Neural progenitor cell (in vitro differentiated cells): ENCODE data around the gene NMUR1. TPM values are rescaled to one million over a fixed set of nuclear protein-coding genes. Genes with fewer than 3 reads are reported as not detected.
"Not testable (repeated sequence)": the region's sequence is repeated elsewhere in the genome, so short reads cannot be mapped to it uniquely, and the experiment has no call there.

Experiments used
- DNase-seq: peaks from one replicate; pipeline ENCODE4 v3.0.0-alpha.2; 2016; ENCODE audit warnings: low spot score
- H2AFZ ChIP-seq: fragments of 200-600 bp; sonication (generic); replicated peaks from 2 replicates; pipeline ENCODE4 v1.6.1; 2016; ENCODE audit warnings: antibody characterized with exemption
- H3F3A ChIP-seq: fragments of 200-600 bp; sonication (generic); 2 replicates; pipeline ENCODE4 v1.6.1; 2016; ENCODE audit warnings: antibody characterized with exemption, low read depth
- H3K27ac ChIP-seq: fragments of 200-600 bp; sonication (generic); 2 replicates; pipeline ENCODE4 v1.5.1; 2016; ENCODE audit warnings: mild to moderate bottlenecking
- H3K27me3 ChIP-seq: fragments of 200-600 bp; sonication (generic); 2 replicates; pipeline ENCODE4 v1.6.1; 2016; ENCODE audit warnings: mild to moderate bottlenecking, moderate library complexity
- H3K36me3 ChIP-seq: fragments of 200-600 bp; sonication (generic); 2 replicates; pipeline ENCODE4 v1.5.1; 2016
- H3K4me1 ChIP-seq: fragments of 200-600 bp; sonication (generic); 2 replicates; pipeline ENCODE4 v1.6.1; 2016; ENCODE audit warnings: mixed run types
- H3K4me2 ChIP-seq: fragments of 200-600 bp; sonication (generic); 2 replicates; pipeline ENCODE4 v1.6.1; 2016
- H3K4me3 ChIP-seq: fragments of 200-600 bp; sonication (generic); 2 replicates; pipeline ENCODE4 v1.5.1; 2016
- H3K79me2 ChIP-seq: fragments of 200-600 bp; sonication (generic); 2 replicates; pipeline ENCODE4 v1.6.1; 2016; ENCODE audit warnings: low read depth
- H3K9ac ChIP-seq: fragments of 200-600 bp; sonication (generic); 2 replicates; pipeline ENCODE4 v1.6.1; 2016
- H3K9me3 ChIP-seq: fragments of 200-600 bp; sonication (generic); 2 replicates; pipeline ENCODE4 v1.5.1; 2016; ENCODE audit warnings: low read depth
- H4K20me1 ChIP-seq: fragments of 200-600 bp; sonication (generic); 2 replicates; pipeline ENCODE4 v1.6.1; 2016; ENCODE audit warnings: low read depth
- H3K27ac Mint-ChIP-seq: 3 replicates; pipeline ENCODE4 v1.8.0; 2021; ENCODE audit warnings: mixed read lengths
- H3K27me3 Mint-ChIP-seq: 2 replicates; pipeline ENCODE4 v1.8.0; 2022; ENCODE audit warnings: low read depth, mild to moderate bottlenecking, inconsistent platforms, moderate library complexity, mixed read lengths; ENCODE audit not compliant: insufficient read depth
- H3K36me3 Mint-ChIP-seq: 3 replicates; pipeline ENCODE4 v1.8.0; 2021; ENCODE audit warnings: mixed read lengths
- H3K4me1 Mint-ChIP-seq: 3 replicates; pipeline ENCODE4 v1.8.0; 2021; ENCODE audit warnings: mixed read lengths
- H3K4me3 Mint-ChIP-seq: 3 replicates; pipeline ENCODE4 v1.8.0; 2021; ENCODE audit warnings: mild to moderate bottlenecking, moderate library complexity, mixed read lengths
- H3K9me3 Mint-ChIP-seq: 3 replicates; pipeline ENCODE4 v1.8.0; 2020; ENCODE audit warnings: mixed read lengths
- EZH2 ChIP-seq: fragments of 200-600 bp; sonication (generic); IDR thresholded peaks from 2 replicates; pipeline ENCODE4 v1.6.1; 2017; ENCODE audit warnings: antibody characterized with exemption, mild to moderate bottlenecking, moderate library complexity
- EZH2phosphoT487 ChIP-seq: fragments of 200-600 bp; sonication (generic); IDR thresholded peaks from 2 replicates; pipeline ENCODE4 v1.6.1; 2017; ENCODE audit warnings: antibody characterized with exemption
- total RNA-seq: library from RNA; depleted of rRNA; stranded (reverse); fragments of >200 nt; gene quantifications from 2 replicates; pipeline ENCODE4 v1.2.3, GENCODE V29; 2015; ENCODE audit warnings: low replicate concordance
- TF ChIP-seq, protein P1 (sequence below): fragments of 200-600 bp; sonication (generic); IDR thresholded peaks from 2 replicates; pipeline ENCODE4 v1.5.1; 2017; ENCODE audit warnings: antibody characterized with exemption, mild to moderate bottlenecking

The NMUR1 gene, protein sequence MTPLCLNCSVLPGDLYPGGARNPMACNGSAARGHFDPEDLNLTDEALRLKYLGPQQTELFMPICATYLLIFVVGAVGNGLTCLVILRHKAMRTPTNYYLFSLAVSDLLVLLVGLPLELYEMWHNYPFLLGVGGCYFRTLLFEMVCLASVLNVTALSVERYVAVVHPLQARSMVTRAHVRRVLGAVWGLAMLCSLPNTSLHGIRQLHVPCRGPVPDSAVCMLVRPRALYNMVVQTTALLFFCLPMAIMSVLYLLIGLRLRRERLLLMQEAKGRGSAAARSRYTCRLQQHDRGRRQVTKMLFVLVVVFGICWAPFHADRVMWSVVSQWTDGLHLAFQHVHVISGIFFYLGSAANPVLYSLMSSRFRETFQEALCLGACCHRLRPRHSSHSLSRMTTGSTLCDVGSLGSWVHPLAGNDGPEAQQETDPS
- total RNA-seq: 0.52 and 0.56 TPM in 2 replicates

DNA sequence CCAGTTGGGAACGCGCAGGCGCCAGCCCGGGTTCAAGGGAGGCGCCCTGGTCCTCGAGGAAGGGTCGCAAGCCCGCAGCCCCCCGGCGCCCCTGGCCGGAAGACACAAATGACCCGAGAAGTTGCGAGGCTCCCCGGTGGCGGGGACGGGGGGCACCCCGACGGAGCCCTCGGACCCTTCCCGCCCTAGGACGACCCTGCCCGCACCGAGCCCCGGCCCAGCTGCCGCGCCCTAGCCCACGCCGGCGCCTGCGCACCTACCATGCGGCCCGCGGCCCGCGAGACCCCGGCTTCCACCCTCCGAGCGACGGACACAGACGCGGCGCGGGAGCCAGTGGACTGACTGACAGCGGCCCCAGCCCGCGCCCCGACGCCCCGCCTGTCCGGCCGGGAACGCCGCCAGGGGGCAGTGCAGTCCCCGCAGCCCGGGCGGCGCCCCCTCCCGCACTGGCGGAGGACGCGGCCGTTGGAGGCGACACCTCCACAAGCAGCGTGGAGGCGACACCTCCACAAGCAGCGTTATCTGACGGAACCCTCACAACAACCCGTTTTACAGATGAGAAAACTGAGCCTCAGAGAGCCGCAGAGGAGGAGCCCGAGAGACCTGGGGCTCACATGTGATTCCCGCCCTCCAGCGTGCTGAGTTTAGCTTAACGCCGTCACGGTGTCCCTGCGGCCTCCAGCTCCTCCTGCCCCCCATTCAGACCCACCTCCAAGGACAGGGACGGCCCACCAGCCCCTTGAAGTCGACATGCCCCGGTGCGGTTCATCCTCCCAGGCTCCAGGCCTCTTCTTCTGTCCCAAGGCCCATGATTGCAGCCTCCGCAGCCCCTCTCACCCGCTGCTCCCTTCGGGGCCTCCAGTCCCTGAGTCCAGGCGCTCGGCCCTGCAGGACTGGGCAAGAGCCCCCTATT, at the start of gene NMUR1:
TSS of gene NMUR1 (minus strand) at position 347 of the 913 bp plus-strand sequence. CDS start at position 263, 84 bp downstream.
- Mint-ChIP-seq H3K4me1 (peaks cover 20% of the 10 kb centered on the region), H3K4me3 (peak within 1 kb of the TSS; percentile 73), H3K27me3 (peaks cover 25% of the 10 kb centered on the region), H3K27ac (peak within 1 kb of the TSS; percentile 19), H3K9me3 (no peaks in the 10 kb centered on the region), H3K36me3 (no peaks in the 10 kb centered on the region)
- Histone ChIP-seq H3F3A (no peaks in the 10 kb centered on the region), H3K36me3 (no peaks in the 10 kb centered on the region), H3K9ac (no peak within 1 kb of the TSS), H2AFZ (peak within 1 kb of the TSS; percentile 96), H3K79me2 (no peaks in the 10 kb centered on the region), H3K4me2 (peak within 1 kb of the TSS; percentile 84), H3K4me3 (peak within 1 kb of the TSS; percentile 52), H3K9me3 (no peaks in the 10 kb centered on the region), H3K4me1 (peaks cover 8% of the 10 kb centered on the region), H4K20me1 (no peaks in the 10 kb centered on the region), H3K27me3 (peaks cover 31% of the 10 kb centered on the region), H3K27ac (no peak within 1 kb of the TSS)
- TF ChIP-seq EZH2phosphoT487 (peak; percentile 60), EZH2 (peak; percentile 72)
- TF ChIP-seq, protein P1, sequence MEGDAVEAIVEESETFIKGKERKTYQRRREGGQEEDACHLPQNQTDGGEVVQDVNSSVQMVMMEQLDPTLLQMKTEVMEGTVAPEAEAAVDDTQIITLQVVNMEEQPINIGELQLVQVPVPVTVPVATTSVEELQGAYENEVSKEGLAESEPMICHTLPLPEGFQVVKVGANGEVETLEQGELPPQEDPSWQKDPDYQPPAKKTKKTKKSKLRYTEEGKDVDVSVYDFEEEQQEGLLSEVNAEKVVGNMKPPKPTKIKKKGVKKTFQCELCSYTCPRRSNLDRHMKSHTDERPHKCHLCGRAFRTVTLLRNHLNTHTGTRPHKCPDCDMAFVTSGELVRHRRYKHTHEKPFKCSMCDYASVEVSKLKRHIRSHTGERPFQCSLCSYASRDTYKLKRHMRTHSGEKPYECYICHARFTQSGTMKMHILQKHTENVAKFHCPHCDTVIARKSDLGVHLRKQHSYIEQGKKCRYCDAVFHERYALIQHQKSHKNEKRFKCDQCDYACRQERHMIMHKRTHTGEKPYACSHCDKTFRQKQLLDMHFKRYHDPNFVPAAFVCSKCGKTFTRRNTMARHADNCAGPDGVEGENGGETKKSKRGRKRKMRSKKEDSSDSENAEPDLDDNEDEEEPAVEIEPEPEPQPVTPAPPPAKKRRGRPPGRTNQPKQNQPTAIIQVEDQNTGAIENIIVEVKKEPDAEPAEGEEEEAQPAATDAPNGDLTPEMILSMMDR: peak; percentile 91
- DNase-seq: peak; percentile 83

DNA sequence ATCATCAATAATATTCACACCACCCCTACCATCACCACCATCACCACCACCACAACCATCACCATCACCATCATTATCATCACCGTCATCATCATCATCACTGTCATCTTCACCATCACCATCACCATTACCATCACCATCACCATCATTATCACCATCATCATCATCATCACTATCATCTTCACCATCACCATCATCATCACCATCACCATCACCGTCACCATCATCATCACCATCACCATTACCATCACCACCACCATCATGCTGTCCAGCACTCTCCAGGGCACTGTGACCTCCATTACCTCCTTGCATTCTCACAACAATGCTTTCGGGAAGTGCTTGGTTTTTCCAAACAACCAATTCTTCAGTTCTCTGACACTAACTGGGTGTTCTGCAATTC, 49.3 kb upstream of the NMUR1 start:
- Histone ChIP-seq H3K36me3 (no peaks in the 10 kb centered on the region), H3K4me3 (no peak overlapping the region), H3K27me3 (no peaks in the 10 kb centered on the region), H3K9me3 (no peaks in the 10 kb centered on the region), H3K79me2 (no peaks in the 10 kb centered on the region), H3K4me2 (no peak overlapping the region), H4K20me1 (no peaks in the 10 kb centered on the region), H3K27ac (no peak overlapping the region), H2AFZ (no peak overlapping the region), H3F3A (peaks cover 23% of the 10 kb centered on the region), H3K4me1 (peaks cover 17% of the 10 kb centered on the region), H3K9ac (no peak overlapping the region)
- Mint-ChIP-seq H3K4me3 (peak overlapping the region; percentile 4), H3K27me3 (peaks cover 8% of the 10 kb centered on the region), H3K4me1 (peaks cover 30% of the 10 kb centered on the region), H3K9me3 (peaks cover 13% of the 10 kb centered on the region), H3K36me3 (peaks cover 4% of the 10 kb centered on the region), H3K27ac (peak overlapping the region; percentile 1)
- TF ChIP-seq EZH2phosphoT487 (no peak), EZH2 (no peak)
- TF ChIP-seq, protein P1: no peak
- DNase-seq: no peak

DNA sequence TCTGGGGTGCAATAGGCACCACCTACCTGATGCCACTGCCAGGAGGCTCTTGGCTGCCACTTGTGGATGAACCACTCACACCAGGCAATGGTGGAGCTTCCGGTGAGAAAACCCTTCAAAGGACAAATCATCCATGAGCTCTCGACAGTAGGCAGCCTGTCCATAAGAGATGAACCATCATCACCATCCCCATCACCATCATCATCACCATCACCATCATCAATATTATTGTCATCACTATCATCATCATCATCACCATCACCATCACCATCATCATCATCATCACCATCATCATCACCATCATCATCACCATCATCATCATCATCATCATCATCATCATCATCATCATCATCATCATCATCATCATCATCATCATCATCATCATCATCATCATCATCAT, 48.4 kb upstream of the NMUR1 start:
- not testable (repeated sequence) for H3K27ac ChIP-seq, H4K20me1 ChIP-seq, DNase-seq, H2AFZ ChIP-seq, H3K79me2 ChIP-seq, H3K36me3 ChIP-seq, H3K27me3 ChIP-seq, H3K27me3 Mint-ChIP-seq, H3K36me3 Mint-ChIP-seq, H3K4me3 ChIP-seq, H3K9me3 ChIP-seq, H3K27ac Mint-ChIP-seq, H3K4me2 ChIP-seq, H3K9ac ChIP-seq
- Histone ChIP-seq H3F3A (peaks cover 16% of the 10 kb centered on the region), H3K4me1 (peaks cover 15% of the 10 kb centered on the region)
- H3K4me1 Mint-ChIP-seq: peaks cover 26% of the 10 kb centered on the region
- H3K9me3 Mint-ChIP-seq: peaks cover 13% of the 10 kb centered on the region
- peak overlapping the region; percentile 1 for H3K4me3 Mint-ChIP-seq
